Activated T-cell treated with anti-CD3 and anti-CD28 coated beads for 4 hours (primary cell): ENCODE data around the gene DENND2A.

Experiments used
- DNase-seq: peaks from one replicate; pipeline ENCODE4 v3.0.0-alpha.2; 2020

Gene DENND2A

DNA sequence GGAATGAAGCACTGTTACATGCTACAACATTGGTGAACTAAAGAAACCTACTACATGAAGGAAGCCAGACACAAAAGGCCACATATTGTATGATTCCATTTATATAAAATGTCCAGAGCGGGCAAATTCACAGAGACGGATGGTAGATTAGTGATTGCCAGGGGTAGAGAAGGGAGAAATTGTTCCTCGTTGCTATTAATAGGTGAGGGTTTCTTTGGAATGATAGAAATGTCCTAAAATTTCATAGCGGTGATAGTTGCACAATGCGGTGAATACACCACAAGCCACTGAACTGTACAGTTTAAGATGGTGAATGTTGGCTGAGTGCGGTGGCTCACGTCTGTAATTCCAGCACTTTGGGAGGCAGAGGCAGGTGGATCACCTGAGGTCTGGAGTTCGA is 29.0 kb downstream of the DENND2A start:
- DNase-seq: no peak

- no peak for DNase-seq
Measured at GRCh38 chr7:140610204-140611165, 30.1 kb downstream of the DENND2A start.

DNA sequence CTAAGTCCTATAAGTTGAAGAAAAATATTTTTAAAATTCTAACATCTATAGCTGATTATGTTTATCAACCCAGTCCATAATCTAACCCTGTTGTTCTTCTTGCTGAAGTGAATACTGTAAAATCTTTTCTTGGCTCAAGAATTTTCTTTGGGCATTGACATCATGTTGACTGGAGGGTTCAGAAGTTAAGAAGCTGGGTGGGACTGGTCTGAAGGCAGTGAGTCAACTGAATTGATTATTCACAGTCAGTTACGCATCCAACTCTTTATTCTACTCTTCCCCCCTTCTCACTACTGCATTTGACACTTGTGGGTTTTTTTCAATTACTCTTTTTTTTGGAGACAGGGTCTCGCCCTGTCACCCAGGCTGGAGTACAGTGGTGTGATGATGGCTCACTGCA is 31.0 kb downstream of the DENND2A start:
- DNase-seq: no peak

DNA sequence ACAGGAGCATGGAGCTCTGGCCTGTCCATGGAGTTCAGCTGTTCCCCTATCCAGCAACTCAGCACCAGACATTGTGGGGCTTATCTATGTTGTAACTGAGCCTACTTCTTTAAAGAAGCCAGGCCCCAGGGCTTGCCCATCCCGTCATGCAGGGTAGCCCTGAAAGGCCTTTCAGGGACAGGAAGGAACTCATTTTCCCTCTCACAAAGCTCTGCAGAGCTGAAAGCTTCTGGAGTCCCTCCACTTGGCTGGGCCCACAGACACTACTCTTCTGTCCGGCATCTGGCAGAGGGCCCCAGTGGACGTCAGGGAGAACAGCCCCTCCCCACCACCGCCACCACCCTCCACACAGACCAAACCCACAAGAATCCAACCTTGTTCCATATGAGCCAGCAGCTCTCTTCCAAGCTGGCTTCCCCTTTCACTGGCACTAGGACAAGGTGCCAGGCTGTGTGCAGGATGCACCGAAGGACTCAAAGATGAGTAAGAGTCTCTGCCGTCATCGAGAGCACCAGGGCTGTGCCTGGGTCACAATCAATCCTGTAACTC is 33.1 kb downstream of the DENND2A start:
- DNase-seq: no peak

DNA sequence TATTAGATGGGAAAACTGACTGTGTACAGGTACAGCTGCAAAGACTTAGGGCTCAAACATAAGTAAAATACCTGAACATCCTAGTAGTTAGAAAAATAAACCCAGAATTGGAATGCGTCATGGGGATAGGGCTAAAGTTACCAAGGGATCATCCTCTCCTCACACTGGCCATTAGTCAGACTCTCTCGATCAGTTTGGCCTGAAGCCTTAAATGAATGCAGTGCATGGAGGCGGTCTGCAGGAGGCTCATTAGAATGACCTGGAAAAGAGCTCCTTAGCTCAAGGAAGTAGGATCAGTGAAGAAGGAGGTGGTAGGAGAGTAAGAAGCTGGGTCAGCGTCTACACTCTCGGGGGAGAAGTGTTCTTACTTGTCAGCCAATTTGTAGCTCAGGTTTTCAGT is 35.3 kb downstream of the DENND2A start:
- no peak for DNase-seq

DNA sequence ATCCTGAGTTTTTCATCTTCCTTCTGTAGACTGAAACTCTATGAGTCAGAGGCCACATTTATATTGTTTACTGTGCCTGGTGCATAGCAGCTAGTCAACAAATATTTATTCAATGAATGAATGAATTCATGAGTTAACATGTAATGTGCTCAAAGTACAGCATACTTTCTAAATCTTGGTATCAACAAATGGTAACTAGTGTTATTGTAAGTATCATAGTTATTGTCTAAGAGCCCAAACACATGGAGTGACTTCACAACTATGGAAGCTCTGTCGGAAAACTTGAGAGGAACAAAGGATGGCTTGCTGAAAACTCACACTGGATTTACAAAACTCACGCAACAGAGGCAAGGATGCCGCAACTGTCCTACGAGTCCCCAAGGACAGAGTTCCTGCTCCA is 35.9 kb downstream of the DENND2A start:
- no peak for DNase-seq

DNA sequence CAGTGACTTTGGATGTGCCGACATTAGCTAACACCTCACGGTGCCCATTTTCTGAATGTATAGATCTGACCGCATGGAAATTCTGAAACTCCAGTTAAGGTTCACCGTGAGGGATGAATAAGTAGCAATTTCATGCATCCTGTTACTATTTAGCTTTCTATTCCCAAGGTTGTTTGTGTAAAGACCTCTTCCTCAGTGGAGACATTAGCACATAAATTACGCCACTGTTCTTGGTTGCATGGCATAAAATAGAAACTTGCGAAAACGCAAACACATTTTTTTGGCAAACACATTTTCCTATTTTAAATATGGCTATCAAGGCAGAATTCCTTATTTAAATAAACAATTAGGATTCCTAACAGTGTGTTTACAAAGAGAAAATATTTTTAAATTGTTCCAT is 36.5 kb downstream of the DENND2A start:
- no peak for DNase-seq

- no peak for DNase-seq
Measured at GRCh38 chr7:140601566-140602174, 38.9 kb downstream of the DENND2A start.

DNA sequence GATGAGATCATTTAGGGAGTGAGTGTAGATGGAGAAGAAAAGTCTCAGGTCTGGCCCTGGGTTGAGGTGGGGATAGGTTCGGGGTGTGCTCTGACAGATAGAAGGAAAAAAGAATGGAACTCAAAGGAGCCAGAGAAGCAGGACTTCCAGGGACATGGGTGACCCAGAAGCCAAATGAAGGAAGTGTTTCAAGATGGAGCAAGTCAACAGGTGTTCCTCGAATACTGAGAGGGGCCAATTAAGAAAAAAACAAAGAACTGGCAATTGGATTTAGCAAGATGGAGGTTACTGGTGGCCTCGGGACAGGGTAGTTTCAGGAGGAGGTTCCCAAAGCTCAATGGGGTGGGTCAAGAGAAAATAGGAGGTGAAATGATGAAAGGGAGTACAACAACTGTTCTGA is 40.3 kb downstream of the DENND2A start:
- no peak for DNase-seq

DNA sequence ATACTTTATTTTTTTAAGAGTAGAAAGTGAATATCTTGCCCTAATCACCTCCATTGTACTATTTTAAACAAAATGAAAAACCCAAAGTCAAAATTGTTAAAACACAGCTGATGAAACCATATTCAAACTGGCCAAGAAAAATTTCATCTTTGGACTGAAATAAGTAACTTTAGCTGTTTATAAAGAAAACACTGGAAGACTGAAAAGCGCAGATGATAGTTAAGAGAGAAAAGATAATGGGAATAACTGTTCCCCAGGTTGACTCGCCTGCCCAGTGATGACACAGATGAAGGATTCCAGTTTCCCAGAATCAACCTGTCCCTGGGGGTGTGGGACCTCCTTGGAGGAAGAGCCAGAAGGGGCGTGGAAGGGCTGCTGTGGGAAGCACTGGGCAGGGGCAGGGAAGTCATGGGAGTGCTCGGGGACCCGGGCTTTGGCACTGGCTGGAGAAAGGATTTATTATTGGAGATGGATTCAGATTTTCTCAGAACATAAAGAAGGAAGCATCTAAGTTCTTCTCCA is 43.1 kb downstream of the DENND2A start:
- no peak for DNase-seq

GRCh38 chr7:140596519-140597427 is 43.8 kb downstream of the DENND2A start:
- DNase-seq: no peak

DNA sequence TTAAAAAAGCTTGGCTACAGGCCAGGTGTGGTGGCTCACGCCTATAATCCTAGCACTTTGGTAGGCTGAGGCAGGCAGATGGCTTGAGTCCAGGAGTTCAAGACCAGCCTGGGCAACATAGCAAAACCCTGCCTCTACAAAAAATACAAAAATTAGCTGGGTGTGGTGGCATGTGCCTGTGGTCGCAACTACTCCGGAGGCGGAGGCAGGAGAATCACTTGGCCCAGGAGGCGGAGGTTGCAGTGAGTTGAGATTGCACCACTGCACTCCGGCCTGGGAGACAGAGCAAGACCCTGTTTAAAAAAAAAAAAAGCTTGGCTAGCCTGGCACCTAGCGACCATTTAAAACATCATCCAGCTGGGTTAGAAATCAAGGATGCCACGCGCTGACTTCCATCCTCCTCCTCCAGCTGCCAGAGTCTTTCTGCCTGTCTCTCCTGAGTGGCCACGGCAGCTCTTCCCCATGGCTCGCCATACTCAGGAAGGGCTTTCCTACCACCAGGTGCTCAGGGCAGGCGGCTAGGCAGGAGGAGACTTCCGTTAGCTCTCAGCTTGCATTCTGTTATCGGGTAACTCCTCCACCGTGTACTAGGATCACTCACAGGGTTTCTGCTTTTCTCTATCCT is 45.0 kb downstream of the DENND2A start:
- no peak for DNase-seq

GRCh38 chr7:140594131-140594691 is 46.4 kb downstream of the DENND2A start:
- DNase-seq: no peak

- no peak for DNase-seq
Measured at GRCh38 chr7:140593672-140593982, 47.0 kb downstream of the DENND2A start.

DNA sequence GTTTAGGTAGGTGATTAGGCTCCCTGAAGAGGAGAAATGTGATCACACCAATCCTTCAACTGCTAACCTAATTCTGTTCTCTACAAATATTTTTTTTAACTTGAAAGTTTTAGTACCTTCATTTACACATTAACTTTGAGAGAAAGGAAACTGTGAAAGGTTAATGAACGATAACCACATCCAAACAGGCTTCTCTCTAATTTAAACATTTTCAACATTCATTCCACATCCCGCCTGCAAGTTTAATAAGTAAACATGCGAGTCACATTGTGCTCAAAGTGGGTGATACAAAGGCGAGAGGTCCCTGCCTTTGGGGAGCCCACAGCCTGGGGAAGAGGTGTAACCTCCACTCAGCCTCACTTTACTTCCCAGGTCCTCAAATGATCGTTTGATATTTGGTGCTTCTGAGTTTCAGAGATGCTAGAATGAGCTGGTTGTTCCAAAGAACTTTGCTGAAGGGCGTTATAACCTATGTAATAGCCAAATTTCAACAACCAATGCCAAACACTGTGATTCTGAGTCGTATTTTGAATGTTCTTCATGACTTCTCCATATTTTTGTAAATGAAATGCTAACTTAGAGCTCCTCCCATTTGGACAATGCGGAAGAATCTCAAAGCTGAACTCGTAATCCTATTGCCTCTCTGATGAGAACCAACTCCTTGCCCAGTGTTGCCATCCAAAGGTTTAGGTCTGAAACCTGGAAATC is 47.5 kb downstream of the DENND2A start:
- DNase-seq: no peak

DNA sequence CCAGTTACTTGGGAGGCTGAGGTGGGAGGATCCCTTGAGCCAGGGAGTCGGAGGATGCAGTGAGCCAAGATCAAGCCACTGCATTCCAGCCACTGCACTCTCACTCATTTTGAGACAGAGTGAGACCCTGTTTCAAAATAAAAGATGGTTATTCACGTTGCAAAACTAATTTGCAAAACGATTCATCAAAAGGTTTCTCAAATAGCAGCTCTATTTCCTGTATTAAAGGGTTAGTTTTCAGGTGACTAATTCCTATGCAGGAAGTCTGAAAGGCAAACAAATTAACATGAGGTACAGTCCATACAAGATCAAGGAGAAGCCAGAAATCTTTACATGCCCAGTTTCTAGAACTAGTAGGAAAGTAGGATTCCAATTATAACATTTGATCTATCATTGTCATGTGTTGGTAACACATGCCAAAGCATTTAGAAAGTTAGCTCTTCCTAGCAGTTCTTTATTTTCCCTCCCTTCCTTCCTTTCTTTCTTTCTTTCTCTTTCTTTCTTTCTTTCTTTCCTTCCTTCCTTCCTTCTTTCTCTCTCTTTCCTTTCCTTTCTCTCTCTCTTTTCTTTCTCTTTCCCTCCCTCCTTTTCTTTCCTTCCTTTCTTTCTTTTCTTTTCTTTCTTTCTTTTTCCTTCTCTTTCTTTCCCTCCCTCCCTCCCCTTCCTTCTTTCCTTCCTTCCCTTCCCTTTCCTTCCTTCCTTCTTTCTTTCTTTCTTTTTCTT is 49.3 kb downstream of the DENND2A start:
- no peak for DNase-seq

DNA sequence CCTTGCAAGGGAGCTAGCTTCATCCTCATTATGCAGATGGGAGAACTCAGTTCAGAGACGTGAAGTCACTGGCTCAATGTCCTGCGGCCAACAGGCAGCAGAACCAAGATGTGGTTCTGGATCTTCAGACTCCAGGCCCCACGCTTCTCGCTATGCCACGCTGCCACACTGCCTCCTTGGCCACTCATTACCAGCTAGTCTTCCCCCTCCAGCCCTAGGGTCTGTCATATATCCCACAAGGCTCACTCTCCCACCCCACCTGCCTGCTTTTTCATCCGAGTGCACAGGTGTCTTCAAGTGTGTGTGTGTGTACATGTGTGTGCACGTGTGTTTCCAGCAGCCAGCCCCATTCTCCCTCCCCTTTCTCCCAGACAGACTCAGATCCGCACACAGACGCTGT is 53.4 kb downstream of the DENND2A start:
- no peak for DNase-seq

GRCh38 chr7:140586516-140586915 is 54.1 kb downstream of the DENND2A start:
- DNase-seq: no peak

- no peak for DNase-seq
Measured at GRCh38 chr7:140585333-140585732, 55.3 kb downstream of the DENND2A start.

- no peak for DNase-seq
Measured at GRCh38 chr7:140584195-140584851, 56.3 kb downstream of the DENND2A start.
